ENCODE measurements around the gene NRSN2. TPM values are rescaled to one million over a fixed set of nuclear protein-coding genes. Genes with fewer than 3 reads are reported as not detected.

NRSN2 gene
- total RNA-seq, 2 donors from 2014 or later = 25.1 to 56.9 TPM

DNA sequence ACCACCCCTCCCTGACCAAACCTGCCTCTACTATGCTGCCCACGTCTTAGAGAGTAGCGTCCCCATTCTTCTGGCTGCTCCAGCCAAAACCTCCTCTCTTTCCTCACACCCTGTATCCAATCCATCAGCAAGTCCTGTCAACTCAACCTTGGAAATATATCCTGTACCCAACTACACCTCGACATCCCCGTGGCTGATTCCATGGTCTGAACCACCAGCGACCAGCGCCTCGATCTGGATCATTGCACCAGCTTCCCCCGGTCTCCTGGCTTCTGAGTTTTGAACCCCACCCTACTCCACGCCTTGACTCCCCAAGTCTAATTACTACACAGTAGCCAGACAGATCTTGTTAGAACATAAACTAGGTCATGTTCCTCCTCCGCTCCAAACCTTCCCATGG, 9.8 kb downstream of the NRSN2 start:
- Histone ChIP-seq H3K4me1 (ENCODE audit: control insufficient read depth in 1 of 2, low read depth in 2 of 2) (no peaks in the 10 kb centered on the region), H3K4me3 (no peak overlapping the region)

GRCh38 chr20:358891-359555, 12.1 kb downstream of the NRSN2 start:
- H3K27ac ChIP-seq = no peak overlapping the region
- no peaks in the 10 kb centered on the region for H3K36me3 ChIP-seq
- H3K27me3 ChIP-seq (replicated peaks; ENCODE audit: insufficient read depth) = no peaks in the 10 kb centered on the region
- H3K9me3 ChIP-seq = no peaks in the 10 kb centered on the region
- TF ChIP-seq, protein P1, sequence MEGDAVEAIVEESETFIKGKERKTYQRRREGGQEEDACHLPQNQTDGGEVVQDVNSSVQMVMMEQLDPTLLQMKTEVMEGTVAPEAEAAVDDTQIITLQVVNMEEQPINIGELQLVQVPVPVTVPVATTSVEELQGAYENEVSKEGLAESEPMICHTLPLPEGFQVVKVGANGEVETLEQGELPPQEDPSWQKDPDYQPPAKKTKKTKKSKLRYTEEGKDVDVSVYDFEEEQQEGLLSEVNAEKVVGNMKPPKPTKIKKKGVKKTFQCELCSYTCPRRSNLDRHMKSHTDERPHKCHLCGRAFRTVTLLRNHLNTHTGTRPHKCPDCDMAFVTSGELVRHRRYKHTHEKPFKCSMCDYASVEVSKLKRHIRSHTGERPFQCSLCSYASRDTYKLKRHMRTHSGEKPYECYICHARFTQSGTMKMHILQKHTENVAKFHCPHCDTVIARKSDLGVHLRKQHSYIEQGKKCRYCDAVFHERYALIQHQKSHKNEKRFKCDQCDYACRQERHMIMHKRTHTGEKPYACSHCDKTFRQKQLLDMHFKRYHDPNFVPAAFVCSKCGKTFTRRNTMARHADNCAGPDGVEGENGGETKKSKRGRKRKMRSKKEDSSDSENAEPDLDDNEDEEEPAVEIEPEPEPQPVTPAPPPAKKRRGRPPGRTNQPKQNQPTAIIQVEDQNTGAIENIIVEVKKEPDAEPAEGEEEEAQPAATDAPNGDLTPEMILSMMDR (IDR thresholded peaks at IDR 0.05) = no peak
- ATAC-seq (ENCODE audit: insufficient number of reproducible peaks, low FRiP score, low read depth) (no peak), DNase-seq (ENCODE audit: low spot score) (no peak)
- no peak overlapping the region for H3K4me3 ChIP-seq
- H3K4me1 ChIP-seq (ENCODE audit: control insufficient read depth in 1 of 2, low read depth in 2 of 2) = peaks cover 0 to 6% of the 10 kb centered on the region in 2 donors

More for the DNA sequence above, 9.8 kb downstream of the NRSN2 start:
- Histone ChIP-seq H3K9me3 (no peaks in the 10 kb centered on the region), H3K27me3 (replicated peaks; ENCODE audit: insufficient read depth) (no peaks in the 10 kb centered on the region), H3K27ac (no peak overlapping the region), H3K36me3 (peaks cover 4% of the 10 kb centered on the region)
- DNase-seq (ENCODE audit: low spot score) (no peak), ATAC-seq (ENCODE audit: insufficient number of reproducible peaks, low FRiP score, low read depth) (no peak)
- TF ChIP-seq, protein P1 (IDR thresholded peaks at IDR 0.05) = no peak

DNA sequence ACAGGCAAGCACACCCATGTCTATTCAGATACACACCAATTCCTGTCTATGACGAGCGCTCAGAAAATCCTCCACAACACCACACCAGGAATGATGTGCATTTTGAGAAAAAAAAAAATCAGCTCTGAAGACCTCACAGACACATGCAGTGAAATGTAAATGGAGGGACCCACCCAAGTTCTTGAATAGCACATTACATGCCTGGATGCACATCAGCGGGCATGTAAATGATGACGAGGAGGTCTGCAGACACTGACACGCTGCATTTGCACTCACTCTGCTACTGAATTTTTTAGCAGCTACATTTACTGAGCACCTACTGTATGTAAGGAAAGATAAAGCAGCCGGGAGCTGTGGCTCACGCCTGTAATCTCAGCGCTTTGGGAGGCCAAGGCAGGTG, 14.7 kb downstream of the NRSN2 start:
- peaks cover 0 to 6% of the 10 kb centered on the region in 2 donors for H3K4me1 ChIP-seq (ENCODE audit: control insufficient read depth in 1 of 2, low read depth in 2 of 2)
- TF ChIP-seq, protein P1 (IDR thresholded peaks at IDR 0.05) = no peak
- DNase-seq (ENCODE audit: low spot score) (no peak), ATAC-seq (ENCODE audit: insufficient number of reproducible peaks, low FRiP score, low read depth) (no peak)
- H3K27me3 ChIP-seq (replicated peaks; ENCODE audit: insufficient read depth) = no peaks in the 10 kb centered on the region
- H3K36me3 ChIP-seq = no peaks in the 10 kb centered on the region
- H3K9me3 ChIP-seq = no peaks in the 10 kb centered on the region
- no peak overlapping the region for H3K27ac ChIP-seq
- H3K4me3 ChIP-seq = no peak overlapping the region

GRCh38 chr20:362271-363254, 15.7 kb downstream of the NRSN2 start:
- peaks cover 0 to 6% of the 10 kb centered on the region in 2 donors for H3K4me1 ChIP-seq (ENCODE audit: control insufficient read depth in 1 of 2, low read depth in 2 of 2)
- H3K27ac ChIP-seq = no peak overlapping the region
- ATAC-seq (ENCODE audit: insufficient number of reproducible peaks, low FRiP score, low read depth) = no peak
- H3K9me3 ChIP-seq = no peaks in the 10 kb centered on the region
- H3K27me3 ChIP-seq (replicated peaks; ENCODE audit: insufficient read depth) = no peaks in the 10 kb centered on the region
- H3K4me3 ChIP-seq = no peak overlapping the region
- TF ChIP-seq, protein P1 (IDR thresholded peaks at IDR 0.05) = peak; percentile 14
- DNase-seq (ENCODE audit: low spot score) = peak; percentile 24
- no peaks in the 10 kb centered on the region for H3K36me3 ChIP-seq
